Keratinocyte (primary cell): Measurements from ENCODE around the gene SOX14. TPM values are rescaled to one million over a fixed set of nuclear protein-coding genes. Genes with fewer than 3 reads are reported as not detected.
A peak's percentile ranks its signal among the peaks of the same experiment; 100 is the strongest.

Experiments
- DNase-seq: peaks from one replicate; pipeline ENCODE4 v3.0.0-alpha.2; 2011; ENCODE audit warnings: low read depth, missing footprints, low spot score
- FAIRE-seq: peaks from 2 replicates; lab custom pipeline; 2011; peaks lifted over from hg19 to GRCh38; lab: Jason Lieb, UNC
- H2AFZ ChIP-seq: 2 replicates; pipeline ENCODE4 v1.6.0; 2012; ENCODE audit warnings: low read length, control low read depth, inconsistent platforms; ENCODE audit not compliant: control insufficient read depth
- H3K27ac ChIP-seq: 2 replicates; pipeline ENCODE4 v1.5.1; 2011; ENCODE audit warnings: low read length; ENCODE audit not compliant: control insufficient read depth, insufficient read depth
- H3K27me3 ChIP-seq: 3 replicates; pipeline ENCODE4 v1.6.0; 2011; ENCODE audit warnings: low read length; ENCODE audit not compliant: control insufficient read depth, insufficient read depth; ENCODE audit errors: extremely low read depth
- H3K36me3 ChIP-seq, 2 experiments: 2 replicates in 1 of 2; 3 replicates in 1 of 2; pipeline ENCODE4 v1.5.1; 2011; ENCODE audit warnings: low read length in 2 of 2, mild to moderate bottlenecking in 1 of 2; ENCODE audit not compliant: control insufficient read depth in 2 of 2, insufficient read depth in 2 of 2; ENCODE audit errors: extremely low read depth in 1 of 2
- H3K4me1 ChIP-seq: 3 replicates; pipeline ENCODE4 v1.5.1; 2011; ENCODE audit warnings: low read length; ENCODE audit not compliant: control insufficient read depth, insufficient read depth; ENCODE audit errors: extremely low read depth
- H3K4me2 ChIP-seq: 3 replicates; pipeline ENCODE4 v1.6.0; 2011; ENCODE audit warnings: low read depth, low read length; ENCODE audit not compliant: control insufficient read depth, insufficient read depth; ENCODE audit errors: extremely low read depth
- H3K4me3 ChIP-seq, 3 experiments: fragments of 200-600 bp in 1 of 3; sonication (generic) in 1 of 3; 2 replicates in 2 of 3; 3 replicates in 1 of 3; pipeline ENCODE4 v1.5.1; 2011 to 2016; ENCODE audit warnings: low read length in 3 of 3, mild to moderate bottlenecking in 3 of 3, control low read depth in 2 of 3, inconsistent platforms in 1 of 3, low read depth in 1 of 3, mixed read lengths in 1 of 3, mixed run types in 1 of 3, moderate library complexity in 1 of 3; ENCODE audit not compliant: control insufficient read depth in 2 of 3, insufficient read depth in 2 of 3; ENCODE audit errors: extremely low read depth in 1 of 3
- H3K79me2 ChIP-seq: 2 replicates; pipeline ENCODE4 v1.6.0; 2012; ENCODE audit warnings: low read length; ENCODE audit not compliant: control insufficient read depth, insufficient read depth
- H3K9ac ChIP-seq: 3 replicates; pipeline ENCODE4 v1.6.0; 2011; ENCODE audit warnings: low read length; ENCODE audit not compliant: control insufficient read depth, insufficient read depth; ENCODE audit errors: extremely low read depth
- H3K9me1 ChIP-seq: 3 replicates; pipeline ENCODE4 v1.6.0; 2011; ENCODE audit warnings: low read length; ENCODE audit not compliant: control insufficient read depth, insufficient read depth; ENCODE audit errors: extremely low read depth
- H3K9me3 ChIP-seq: 2 replicates; pipeline ENCODE4 v1.5.1; 2012; ENCODE audit warnings: low read depth, low read length; ENCODE audit not compliant: control insufficient read depth
- H4K20me1 ChIP-seq: 3 replicates; pipeline ENCODE4 v1.6.0; 2011; ENCODE audit warnings: low read length; ENCODE audit not compliant: control insufficient read depth, insufficient read depth; ENCODE audit errors: extremely low read depth
- CTCF ChIP-seq, 3 experiments: IDR thresholded peaks in 1 of 3; conservative IDR thresholded peaks in 1 of 3; optimal IDR thresholded peaks in 1 of 3; 2 replicates in 2 of 3; 3 replicates in 1 of 3; pipeline versions ENCODE3 to v1.5.1; 2011; ENCODE audit warnings: low read length in 3 of 3, mild to moderate bottlenecking in 3 of 3, moderate library complexity in 2 of 3, control low read depth in 1 of 3, inconsistent platforms in 1 of 3; ENCODE audit not compliant: insufficient read depth in 2 of 3; ENCODE audit errors: extremely low read depth in 1 of 3
- EZH2 ChIP-seq: IDR thresholded peaks from one replicate; pipeline ENCODE4 v1.6.1; 2012; ENCODE audit warnings: inconsistent platforms, mild to moderate bottlenecking, low read length, moderate library complexity
- dilution Hi-C: fragments of 300-500 bp; cut with MboI; formaldehyde crosslinking; loops from one replicate; pipeline ENCODE4 v1.7.0; 2020; ENCODE audit warnings: low sequenced_read_pairs; ENCODE audit not compliant: extremely low pct_ligation_motif_present
- polyA plus RNA-seq, 5 experiments: library from polyadenylated mRNA; depleted of rRNA in 3 of 5; stranded (reverse) in 3 of 5; stranded (forward) in 1 of 5; unstranded in 1 of 5; fragments of >200 nt; gene quantifications; 1 replicate in 1 of 5; 2 replicates in 3 of 5; 3 replicates in 1 of 5; pipeline versions ENCODE4 v1.2.1 to v1.2.3, GENCODE V29; 2011 to 2012; ENCODE audit warnings: missing spikeins in 2 of 5, low read depth in 1 of 5, low replicate concordance in 1 of 5

Gene SOX14
- polyA plus RNA-seq, 1 donor (not counting 4 experiments of a cell fraction or from before 2014, with no cell fraction given): not detected

DNA sequence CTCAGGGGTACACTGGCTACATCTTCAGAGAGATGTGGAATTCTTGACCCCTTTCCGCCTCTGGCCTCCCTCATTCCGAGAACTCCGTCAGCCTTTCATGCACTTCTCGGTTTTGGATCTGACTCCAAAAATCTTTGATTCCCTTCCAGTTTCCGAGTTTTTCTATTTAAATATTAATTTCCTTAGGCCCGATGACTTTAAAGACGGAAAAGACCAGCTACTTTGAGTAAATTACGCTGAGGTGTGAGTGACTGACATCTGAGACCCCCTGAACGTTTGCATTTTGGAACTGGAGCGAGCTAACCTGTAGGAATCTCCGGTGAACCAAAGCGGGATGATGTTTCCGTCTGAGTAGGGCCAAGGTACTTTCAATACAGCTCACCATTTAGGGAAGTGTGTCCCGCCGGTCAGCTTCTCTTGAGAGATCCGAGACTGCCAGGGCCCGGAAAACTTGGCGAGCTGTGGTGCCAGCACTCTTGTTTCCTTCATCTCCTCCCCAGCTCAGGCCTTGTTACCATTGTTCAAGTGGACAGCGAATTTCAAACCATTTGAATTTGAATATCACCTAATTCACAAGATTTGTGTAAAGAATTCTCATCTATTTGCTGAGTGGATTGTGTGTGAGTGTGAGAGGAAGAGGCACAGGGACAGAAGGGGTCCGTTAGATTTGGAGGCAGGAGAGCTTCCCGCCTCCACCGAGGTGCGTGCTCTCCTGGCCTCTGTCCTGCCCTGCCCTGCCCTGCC, 5.4 kb downstream of the SOX14 start:
- TF ChIP-seq CTCF (optimal IDR thresholded peaks at IDR 0.05 in 1 of 3, IDR thresholded peaks at IDR 0.05 in 1 of 3, conservative IDR thresholded peaks at IDR 0.05 in 1 of 3; ENCODE audit: extremely low read depth in 1 of 3, insufficient read depth in 2 of 3, low read length in 3 of 3) (no peak), EZH2 (no peak)
- H3K27ac ChIP-seq: no peak overlapping the region
- FAIRE-seq (no peak), DNase-seq (no peak)
- no peak overlapping the region for H3K9ac ChIP-seq
- H3K4me3 ChIP-seq: no peak overlapping the region
- dilution Hi-C loops: no loop called here
- H3K4me1 ChIP-seq: peaks cover 5% of the 10 kb centered on the region
- peaks cover 81% of the 10 kb centered on the region for H3K27me3 ChIP-seq
- H3K4me2 ChIP-seq: no peak overlapping the region
- no peaks in the 10 kb centered on the region for H3K79me2 ChIP-seq
- H3K9me3 ChIP-seq: no peaks in the 10 kb centered on the region
- peaks cover 3% of the 10 kb centered on the region for H4K20me1 ChIP-seq
- H3K36me3 ChIP-seq: no peaks in the 10 kb centered on the region
- no peaks in the 10 kb centered on the region for H3K9me1 ChIP-seq
- H2AFZ ChIP-seq: no peak overlapping the region

- peaks cover 77% of the 10 kb centered on the region for H3K27me3 ChIP-seq
- dilution Hi-C loops: no loop called here
- H3K27ac ChIP-seq: no peak overlapping the region
- no peak overlapping the region for H3K4me3 ChIP-seq
- no peak overlapping the region for H2AFZ ChIP-seq
- H3K9me3 ChIP-seq: no peaks in the 10 kb centered on the region
- no peaks in the 10 kb centered on the region for H3K9me1 ChIP-seq
- no peaks in the 10 kb centered on the region for H3K36me3 ChIP-seq
- peaks cover 3% of the 10 kb centered on the region for H4K20me1 ChIP-seq
- H3K4me2 ChIP-seq: no peak overlapping the region
- H3K4me1 ChIP-seq: peaks cover 5% of the 10 kb centered on the region
- DNase-seq (no peak), FAIRE-seq (no peak)
- no peak overlapping the region for H3K9ac ChIP-seq
- H3K79me2 ChIP-seq: no peaks in the 10 kb centered on the region
- TF ChIP-seq CTCF (optimal IDR thresholded peaks at IDR 0.05 in 1 of 3, IDR thresholded peaks at IDR 0.05 in 1 of 3, conservative IDR thresholded peaks at IDR 0.05 in 1 of 3; ENCODE audit: extremely low read depth in 1 of 3, insufficient read depth in 2 of 3, low read length in 3 of 3): no peak
- TF ChIP-seq EZH2: peak; percentile 65
Measured at GRCh38 chr3:137770066-137770834, 6.1 kb downstream of the SOX14 start.
